ENCODE results near the gene SSC5D. TPM values are rescaled to one million over a fixed set of nuclear protein-coding genes. Genes with fewer than 3 reads are reported as not detected.

SSC5D gene
- total and polyA plus RNA-seq, 9 of the 15 experiments (the other 6 are each of a cell fraction or from before 2014, with no cell fraction given) = 0.04 to 0.71 (median 0.14) TPM; not detected in 2

DNA sequence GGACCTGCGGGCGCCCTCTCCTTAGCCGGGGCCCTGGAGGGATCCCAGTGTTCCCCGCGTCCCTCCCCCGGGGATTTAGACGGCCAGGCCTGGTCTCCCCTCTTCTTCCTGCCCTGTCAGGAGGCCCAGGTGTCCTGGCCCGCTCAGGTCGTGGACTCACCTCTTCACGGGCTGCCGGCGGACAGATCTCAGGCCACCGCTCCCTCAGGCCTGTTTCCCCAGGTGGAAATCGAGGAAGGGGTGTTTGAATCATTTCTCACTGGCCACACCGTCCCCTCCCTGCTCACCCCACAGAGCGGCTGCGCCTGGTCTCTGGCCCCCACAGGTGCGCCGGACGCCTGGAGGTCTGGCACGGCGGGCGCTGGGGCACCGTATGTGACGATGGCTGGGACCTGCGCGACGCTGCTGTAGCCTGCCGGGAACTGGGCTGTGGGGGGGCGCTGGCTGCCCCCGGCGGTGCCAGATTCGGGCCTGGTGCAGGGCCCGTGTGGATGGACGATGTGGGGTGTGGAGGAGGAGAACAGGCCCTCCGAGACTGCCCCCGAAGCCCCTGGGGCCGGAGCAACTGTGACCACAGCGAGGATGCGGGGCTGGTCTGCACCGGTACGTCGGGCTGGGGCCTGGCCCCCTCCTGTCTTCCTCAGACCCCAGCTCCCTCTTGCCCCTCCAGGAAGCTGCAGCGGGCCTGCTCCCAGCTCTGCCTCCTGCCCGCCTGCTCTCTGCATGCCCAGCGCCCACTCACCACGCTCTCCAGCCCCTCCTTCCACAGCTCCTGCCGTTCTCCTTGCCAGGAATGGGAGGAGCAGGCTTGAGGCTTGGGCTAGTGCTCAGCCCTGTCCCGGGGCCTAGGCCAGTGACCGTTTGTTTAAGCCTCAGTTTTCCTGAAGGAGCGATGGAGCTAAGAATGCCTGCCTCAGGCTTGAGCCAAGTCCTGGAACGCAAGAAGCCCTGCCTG is 2.5 kb downstream of the SSC5D start:
- H3K9me1 ChIP-seq (ENCODE audit: control insufficient read depth, insufficient read depth, low read length) = no peaks in the 10 kb centered on the region
- FAIRE-seq = no peak
- no TSS peak for BruUV-seq (replicated peaks)
- H3K9me3 ChIP-seq (replicated peaks; ENCODE audit: control insufficient read depth, insufficient read depth, low read depth, low read length) = no peaks in the 10 kb centered on the region
- no peak overlapping the region for H3K27ac ChIP-seq (ENCODE audit: extremely low read depth, low read depth, low read length)
- DNase-seq (ENCODE audit: extremely low read depth in 1 of 4, low spot score in 3 of 4) = no peak
- H3K4me3 ChIP-seq = no peak overlapping the region
- ATAC-seq = no peak
- ChIA-PET POLR2A (interaction anchor here (0.7 to 2.3 kb wide), 6 partner anchors 8 to 107 kb away, joined by 3 to 5 read pairs (median 3); partner anchors contain the start of gene TMEM238), CTCF (ENCODE audit: low intra/inter-chr PET ratio) (no interaction called here)
- 72% methylated on average over 29 of the region's 52 CpGs for WGBS (ENCODE audit: insufficient coverage, low coverage, missing lambda C conversion rate)
- peaks cover 5% of the 10 kb centered on the region; the same call in 2 of the 3 replicates for H3K79me2 ChIP-seq (ENCODE audit: control insufficient read depth, insufficient read depth, low read length)
- peaks cover 0 to 4% of the 10 kb centered on the region in 2 experiments; a peak in 1 of 5 replicates for H3K27me3 ChIP-seq (ENCODE audit: control insufficient read depth in 2 of 2, insufficient read depth in 2 of 2, low read length in 2 of 2)
- no peak overlapping the region for H2AFZ ChIP-seq (ENCODE audit: low read depth, low read length)
- no peak overlapping the region for H3K4me2 ChIP-seq (ENCODE audit: insufficient read depth, low read length)
- H4K20me1 ChIP-seq (replicated peaks; ENCODE audit: control insufficient read depth, insufficient read depth, low read length) = no peaks in the 10 kb centered on the region
- H3K9ac ChIP-seq (ENCODE audit: insufficient read depth in 1 of 2, low read depth in 2 of 2, low read length in 2 of 2) = no peak overlapping the region
- intact Hi-C loops (cut with micrococcal nuclease) (no loop called here), in situ Hi-C loops (cut with MboI) (no loop called here)
- peaks cover 4% of the 10 kb centered on the region; the same call in 2 of the 3 replicates for H3K36me3 ChIP-seq (ENCODE audit: control insufficient read depth, insufficient read depth, low read length)
- peaks cover 34 to 79% of the 10 kb centered on the region in 2 experiments for H3K4me1 ChIP-seq (replicated peaks in 1 of 2; ENCODE audit: control insufficient read depth in 2 of 2, insufficient read depth in 2 of 2, low read length in 2 of 2)
- TF ChIP-seq SNIP1 (IDR thresholded peaks at IDR 0.05; ENCODE audit: low read depth) (no peak), IRF2 (CRISPR knock-in tag; IDR thresholded peaks at IDR 0.05) (no peak), E2F8 (IDR thresholded peaks at IDR 0.05; ENCODE audit: low read depth, partially characterized antibody) (no peak), POLR2G (IDR thresholded peaks at IDR 0.05; ENCODE audit: low read depth, low read length) (peak; percentile 66), ZNF740 (CRISPR knock-in tag; IDR thresholded peaks at IDR 0.05) (0 out of 2 replicates have a peak, but pooled peaks have one; percentile 58), ZNF740 (tag; IDR thresholded peaks at IDR 0.05) (no peak), FIP1L1 (IDR thresholded peaks at IDR 0.05; ENCODE audit: low read depth, low read length, poor library complexity, severe bottlenecking) (peak; percentile 53), HNRNPL (IDR thresholded peaks at IDR 0.05; ENCODE audit: low read depth, low read length) (0 out of 2 replicates have a peak, but pooled peaks have one; percentile 38), NEUROD1 (IDR thresholded peaks at IDR 0.05; ENCODE audit: borderline replicate concordance, low read depth, low read length, partially characterized antibody) (no peak), NFE2 (IDR thresholded peaks at IDR 0.05; ENCODE audit: low read depth) (no peak)
- TF ChIP-seq, protein P1, sequence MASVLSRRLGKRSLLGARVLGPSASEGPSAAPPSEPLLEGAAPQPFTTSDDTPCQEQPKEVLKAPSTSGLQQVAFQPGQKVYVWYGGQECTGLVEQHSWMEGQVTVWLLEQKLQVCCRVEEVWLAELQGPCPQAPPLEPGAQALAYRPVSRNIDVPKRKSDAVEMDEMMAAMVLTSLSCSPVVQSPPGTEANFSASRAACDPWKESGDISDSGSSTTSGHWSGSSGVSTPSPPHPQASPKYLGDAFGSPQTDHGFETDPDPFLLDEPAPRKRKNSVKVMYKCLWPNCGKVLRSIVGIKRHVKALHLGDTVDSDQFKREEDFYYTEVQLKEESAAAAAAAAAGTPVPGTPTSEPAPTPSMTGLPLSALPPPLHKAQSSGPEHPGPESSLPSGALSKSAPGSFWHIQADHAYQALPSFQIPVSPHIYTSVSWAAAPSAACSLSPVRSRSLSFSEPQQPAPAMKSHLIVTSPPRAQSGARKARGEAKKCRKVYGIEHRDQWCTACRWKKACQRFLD (CRISPR knock-in tag; IDR thresholded peaks at IDR 0.05) = no peak
- TF ChIP-seq, protein P2, sequence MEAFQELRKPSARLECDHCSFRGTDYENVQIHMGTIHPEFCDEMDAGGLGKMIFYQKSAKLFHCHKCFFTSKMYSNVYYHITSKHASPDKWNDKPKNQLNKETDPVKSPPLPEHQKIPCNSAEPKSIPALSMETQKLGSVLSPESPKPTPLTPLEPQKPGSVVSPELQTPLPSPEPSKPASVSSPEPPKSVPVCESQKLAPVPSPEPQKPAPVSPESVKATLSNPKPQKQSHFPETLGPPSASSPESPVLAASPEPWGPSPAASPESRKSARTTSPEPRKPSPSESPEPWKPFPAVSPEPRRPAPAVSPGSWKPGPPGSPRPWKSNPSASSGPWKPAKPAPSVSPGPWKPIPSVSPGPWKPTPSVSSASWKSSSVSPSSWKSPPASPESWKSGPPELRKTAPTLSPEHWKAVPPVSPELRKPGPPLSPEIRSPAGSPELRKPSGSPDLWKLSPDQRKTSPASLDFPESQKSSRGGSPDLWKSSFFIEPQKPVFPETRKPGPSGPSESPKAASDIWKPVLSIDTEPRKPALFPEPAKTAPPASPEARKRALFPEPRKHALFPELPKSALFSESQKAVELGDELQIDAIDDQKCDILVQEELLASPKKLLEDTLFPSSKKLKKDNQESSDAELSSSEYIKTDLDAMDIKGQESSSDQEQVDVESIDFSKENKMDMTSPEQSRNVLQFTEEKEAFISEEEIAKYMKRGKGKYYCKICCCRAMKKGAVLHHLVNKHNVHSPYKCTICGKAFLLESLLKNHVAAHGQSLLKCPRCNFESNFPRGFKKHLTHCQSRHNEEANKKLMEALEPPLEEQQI (IDR thresholded peaks at IDR 0.05) = no peak
